H1 (cell line): Measurements from ENCODE around the gene MRPL19. TPM values are rescaled to one million over a fixed set of nuclear protein-coding genes. Genes with fewer than 3 reads are reported as not detected.

Experiments used
- SUZ12 ChIP-seq: fragments of 200-600 bp; sonication (generic); IDR thresholded peaks from 2 replicates; pipeline ENCODE4 v1.6.1; 2012; ENCODE audit warnings: mild to moderate bottlenecking, inconsistent platforms, low read length, moderate library complexity, mixed read lengths
- polyA plus RNA-seq, 7 experiments: library from polyadenylated mRNA; depleted of rRNA in 3 of 7; stranded (reverse) in 5 of 7; unstranded in 2 of 7; fragments of >200 nt in 5 of 7; fragments of 200-250 nt in 2 of 7; gene quantifications; 1 replicate in 5 of 7; 2 replicates in 1 of 7; 4 replicates in 1 of 7; pipeline versions ENCODE4 v1.2.1 to v1.2.3, GENCODE V29; 2011 to 2013; ENCODE audit warnings: missing spikeins in 2 of 7, mixed read lengths in 2 of 7
- total RNA-seq: library from RNA; stranded (reverse); fragmentation: NEBNext Ultra II Directional; extraction: Animal tissue kit (Norgen Biotek cat#: 25700); gene quantifications from 2 replicates; pipeline ENCODE4 v1.2.1, GENCODE V29; 2021

Gene MRPL19
- total and polyA plus RNA-seq, 2 of the 8 experiments (the other 6 are each of a cell fraction or from before 2014, with no cell fraction given): 18.1 to 75.2 TPM

DNA sequence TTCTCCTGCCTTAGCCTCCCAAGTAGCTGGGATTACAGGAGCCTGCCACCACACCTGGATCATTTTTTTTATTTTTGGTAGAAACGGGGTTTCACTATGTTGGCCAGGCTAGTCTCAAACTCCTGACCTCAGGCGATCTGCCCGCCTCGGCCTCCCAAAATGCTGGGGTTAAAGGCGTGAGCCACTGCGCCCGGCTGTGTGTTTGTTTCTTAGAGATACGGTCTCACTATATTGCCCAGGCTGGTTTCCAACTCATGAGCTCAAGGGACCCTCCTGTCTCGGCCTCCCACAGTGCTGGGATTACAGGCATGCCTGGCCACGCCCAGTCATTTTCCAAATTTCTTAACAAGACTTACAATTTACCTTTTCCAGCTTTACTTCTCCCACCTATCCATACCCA lies 940 bp upstream of the MRPL19 start (continued):
- TF ChIP-seq SUZ12: no peak
